Measurements from ENCODE around the gene NFIL3. TPM values are rescaled to one million over a fixed set of nuclear protein-coding genes. Genes with fewer than 3 reads are reported as not detected.

The NFIL3 gene
- polyA plus RNA-seq, 1 of the 3 experiments (the other 2 are of a cell fraction) = 9.3 TPM

DNA sequence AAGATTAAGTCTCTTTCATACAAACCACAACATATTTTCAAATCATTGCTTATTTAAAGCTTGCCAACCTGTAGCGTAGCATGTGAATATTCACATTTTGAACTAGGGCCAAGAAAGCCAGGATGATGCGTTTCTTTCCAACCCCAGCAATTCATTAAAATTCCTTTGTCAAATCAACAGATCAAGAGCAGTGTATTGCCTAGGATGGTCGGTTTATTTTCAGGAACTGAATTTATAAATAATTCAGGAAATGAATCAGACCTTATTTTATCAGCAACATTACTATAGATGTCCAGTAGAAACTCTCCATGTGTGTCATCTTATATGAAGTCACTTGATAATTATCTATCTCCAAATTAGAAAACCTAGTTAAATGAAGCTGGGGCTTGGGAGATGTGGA is 48.7 kb downstream of the NFIL3 start:
- POLR2A ChIA-PET = no interaction called here
- TF ChIP-seq, protein P1, sequence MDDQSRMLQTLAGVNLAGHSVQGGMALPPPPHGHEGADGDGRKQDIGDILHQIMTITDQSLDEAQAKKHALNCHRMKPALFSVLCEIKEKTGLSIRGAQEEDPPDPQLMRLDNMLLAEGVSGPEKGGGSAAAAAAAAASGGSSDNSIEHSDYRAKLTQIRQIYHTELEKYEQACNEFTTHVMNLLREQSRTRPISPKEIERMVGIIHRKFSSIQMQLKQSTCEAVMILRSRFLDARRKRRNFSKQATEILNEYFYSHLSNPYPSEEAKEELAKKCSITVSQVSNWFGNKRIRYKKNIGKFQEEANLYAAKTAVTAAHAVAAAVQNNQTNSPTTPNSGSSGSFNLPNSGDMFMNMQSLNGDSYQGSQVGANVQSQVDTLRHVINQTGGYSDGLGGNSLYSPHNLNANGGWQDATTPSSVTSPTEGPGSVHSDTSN (IDR thresholded peaks at IDR 0.05) = peak; percentile 79
- TF ChIP-seq FOSL2 (IDR thresholded peaks at IDR 0.05; ENCODE audit: borderline replicate concordance, low read depth) (peak; percentile 54; the same call in 1 of the 2 replicates), YY1 (IDR thresholded peaks at IDR 0.05; ENCODE audit: low read depth) (no peak), EP300 (IDR thresholded peaks at IDR 0.05; ENCODE audit: borderline replicate concordance in 1 of 2, low read depth in 1 of 2, low read length in 1 of 2) (peak; percentile 40 to 71; a peak in 3 of 4 replicates), NRF1 (IDR thresholded peaks at IDR 0.05; ENCODE audit: low read depth, low read length) (no peak), RCOR1 (IDR thresholded peaks at IDR 0.05; ENCODE audit: low read length) (no peak), ELF1 (IDR thresholded peaks at IDR 0.05) (0 out of 2 replicates have a peak, but pooled peaks have one; percentile 18), TAF1 (IDR thresholded peaks at IDR 0.05; ENCODE audit: borderline replicate concordance, low read depth, low read length) (no peak), SMC3 (IDR thresholded peaks at IDR 0.05; ENCODE audit: low read depth, low read length) (no peak), TCF12 (IDR thresholded peaks at IDR 0.05) (peak; percentile 89), SIN3A (IDR thresholded peaks at IDR 0.05; ENCODE audit: borderline replicate concordance, low read depth, low read length) (no peak), EZH2phosphoT487 (IDR thresholded peaks at IDR 0.05; ENCODE audit: borderline replicate concordance, low read depth) (no peak), FOXJ3 (CRISPR knock-in tag; IDR thresholded peaks at IDR 0.05) (no peak), GABPA (IDR thresholded peaks at IDR 0.05; ENCODE audit: low read depth) (no peak), JUND (IDR thresholded peaks at IDR 0.05) (peak; percentile 75), NFIC (IDR thresholded peaks at IDR 0.05; ENCODE audit: borderline replicate concordance) (peak; percentile 89), RXRA (IDR thresholded peaks at IDR 0.05; ENCODE audit: borderline replicate concordance, low read depth) (peak; percentile 57; the same call in 1 of the 2 replicates), IRF3 (IDR thresholded peaks at IDR 0.05; ENCODE audit: low read depth, low read length) (no peak), RFX5 (IDR thresholded peaks at IDR 0.05; ENCODE audit: low read length) (no peak), POLR2AphosphoS5 (IDR thresholded peaks at IDR 0.05; ENCODE audit: low read depth, low read length) (peak; percentile 61; the same call in 1 of the 2 replicates), TEAD4 (IDR thresholded peaks at IDR 0.05; ENCODE audit: borderline replicate concordance, insufficient read depth) (peak; percentile 87), MEF2A (IDR thresholded peaks at IDR 0.05; ENCODE audit: borderline replicate concordance, low read depth) (peak; percentile 94), MXI1 (IDR thresholded peaks at IDR 0.05; ENCODE audit: low read depth, low read length) (no peak), CHD2 (IDR thresholded peaks at IDR 0.05; ENCODE audit: low read length, partially characterized antibody) (no peak), GATA2 (CRISPR knock-in tag; IDR thresholded peaks at IDR 0.05) (no peak), USF1 (IDR thresholded peaks at IDR 0.05; ENCODE audit: borderline replicate concordance, low read depth) (no peak)
- TF ChIP-seq, protein P2, sequence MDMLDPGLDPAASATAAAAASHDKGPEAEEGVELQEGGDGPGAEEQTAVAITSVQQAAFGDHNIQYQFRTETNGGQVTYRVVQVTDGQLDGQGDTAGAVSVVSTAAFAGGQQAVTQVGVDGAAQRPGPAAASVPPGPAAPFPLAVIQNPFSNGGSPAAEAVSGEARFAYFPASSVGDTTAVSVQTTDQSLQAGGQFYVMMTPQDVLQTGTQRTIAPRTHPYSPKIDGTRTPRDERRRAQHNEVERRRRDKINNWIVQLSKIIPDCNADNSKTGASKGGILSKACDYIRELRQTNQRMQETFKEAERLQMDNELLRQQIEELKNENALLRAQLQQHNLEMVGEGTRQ (IDR thresholded peaks at IDR 0.05; ENCODE audit: borderline replicate concordance, low read depth, low read length) = no peak
- TF ChIP-seq, protein P3, sequence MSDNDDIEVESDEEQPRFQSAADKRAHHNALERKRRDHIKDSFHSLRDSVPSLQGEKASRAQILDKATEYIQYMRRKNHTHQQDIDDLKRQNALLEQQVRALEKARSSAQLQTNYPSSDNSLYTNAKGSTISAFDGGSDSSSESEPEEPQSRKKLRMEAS (IDR thresholded peaks at IDR 0.05; ENCODE audit: low read depth) = no peak; the same call in 1 of the 2 replicates
- TF ChIP-seq, protein P4, sequence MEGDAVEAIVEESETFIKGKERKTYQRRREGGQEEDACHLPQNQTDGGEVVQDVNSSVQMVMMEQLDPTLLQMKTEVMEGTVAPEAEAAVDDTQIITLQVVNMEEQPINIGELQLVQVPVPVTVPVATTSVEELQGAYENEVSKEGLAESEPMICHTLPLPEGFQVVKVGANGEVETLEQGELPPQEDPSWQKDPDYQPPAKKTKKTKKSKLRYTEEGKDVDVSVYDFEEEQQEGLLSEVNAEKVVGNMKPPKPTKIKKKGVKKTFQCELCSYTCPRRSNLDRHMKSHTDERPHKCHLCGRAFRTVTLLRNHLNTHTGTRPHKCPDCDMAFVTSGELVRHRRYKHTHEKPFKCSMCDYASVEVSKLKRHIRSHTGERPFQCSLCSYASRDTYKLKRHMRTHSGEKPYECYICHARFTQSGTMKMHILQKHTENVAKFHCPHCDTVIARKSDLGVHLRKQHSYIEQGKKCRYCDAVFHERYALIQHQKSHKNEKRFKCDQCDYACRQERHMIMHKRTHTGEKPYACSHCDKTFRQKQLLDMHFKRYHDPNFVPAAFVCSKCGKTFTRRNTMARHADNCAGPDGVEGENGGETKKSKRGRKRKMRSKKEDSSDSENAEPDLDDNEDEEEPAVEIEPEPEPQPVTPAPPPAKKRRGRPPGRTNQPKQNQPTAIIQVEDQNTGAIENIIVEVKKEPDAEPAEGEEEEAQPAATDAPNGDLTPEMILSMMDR (IDR thresholded peaks at IDR 0.05) = no peak

More for the DNA sequence above, 48.7 kb downstream of the NFIL3 start:
- Histone ChIP-seq H3K9me3 (no peaks in the 10 kb centered on the region), H3K4me1 (ENCODE audit: control insufficient read depth in 1 of 2, insufficient read depth in 2 of 2, low read depth in 1 of 2, low read length in 1 of 2) (peaks cover 3 to 4% of the 10 kb centered on the region in 2 experiments; a peak in 1 of 4 replicates), H3K36me3 (replicated peaks in 1 of 2; ENCODE audit: control insufficient read depth in 1 of 2, insufficient read depth in 2 of 2, low read length in 1 of 2) (no peaks in the 10 kb centered on the region), H3K27ac (ENCODE audit: low read depth in 2 of 2, low read length in 1 of 2) (peak overlapping the region in 1 of 2 experiments; percentile 80; a peak in 2 of 4 replicates), H3K27me3 (ENCODE audit: insufficient read depth) (no peaks in the 10 kb centered on the region), H2AFZ (ENCODE audit: low read depth) (no peak overlapping the region; the same call in 1 of the 2 replicates), H3K79me2 (ENCODE audit: insufficient read depth) (no peaks in the 10 kb centered on the region), H3K9ac (no peak overlapping the region), H3K4me2 (peak overlapping the region; percentile 33; the same call in 1 of the 2 replicates), H3K4me3 (ENCODE audit: low read depth in 2 of 2, low read length in 1 of 2) (peak overlapping the region in 1 of 2 experiments; percentile 2; a peak in 1 of 4 replicates), H3F3A (replicated peaks; ENCODE audit: insufficient read depth) (peaks cover 28% of the 10 kb centered on the region), H3K9me2 (no peaks in the 10 kb centered on the region), H4K20me1 (ENCODE audit: insufficient read depth) (no peaks in the 10 kb centered on the region)
- DNase-seq = no peak
- WGBS (ENCODE audit: low lambda C conversion rate) = 10% methylated on average over 3 of the region's 3 CpGs
- CTCF ChIA-PET = no interaction called here

All from SK-N-SH (cell line).